Coronary artery (tissue), 2 donors: ENCODE results near the gene PRDM16.

Experiments
- DNase-seq: peaks from one replicate; pipeline ENCODE4 v3.0.0-alpha.2; 2017; ENCODE audit warnings: low spot score
- H3K27ac ChIP-seq, 2 donors: fragments of 200-600 bp; sonication (generic); one replicate each; pipeline ENCODE4 v1.5.1; 2016 to 2019
- H3K4me3 ChIP-seq: fragments of 200-600 bp; sonication (generic); 2 replicates; pipeline ENCODE4 v1.5.1; 2016; ENCODE audit warnings: mild to moderate bottlenecking, moderate library complexity
- TF ChIP-seq, protein P1 (sequence below): fragments of 200-600 bp; sonication (generic); IDR thresholded peaks from one replicate; pipeline ENCODE4 v1.5.1; 2019; ENCODE audit warnings: antibody characterized with exemption

Gene PRDM16

GRCh38 chr1:3212453-3213355 lies 143.7 kb downstream of the PRDM16 start:
- TF ChIP-seq, protein P1, sequence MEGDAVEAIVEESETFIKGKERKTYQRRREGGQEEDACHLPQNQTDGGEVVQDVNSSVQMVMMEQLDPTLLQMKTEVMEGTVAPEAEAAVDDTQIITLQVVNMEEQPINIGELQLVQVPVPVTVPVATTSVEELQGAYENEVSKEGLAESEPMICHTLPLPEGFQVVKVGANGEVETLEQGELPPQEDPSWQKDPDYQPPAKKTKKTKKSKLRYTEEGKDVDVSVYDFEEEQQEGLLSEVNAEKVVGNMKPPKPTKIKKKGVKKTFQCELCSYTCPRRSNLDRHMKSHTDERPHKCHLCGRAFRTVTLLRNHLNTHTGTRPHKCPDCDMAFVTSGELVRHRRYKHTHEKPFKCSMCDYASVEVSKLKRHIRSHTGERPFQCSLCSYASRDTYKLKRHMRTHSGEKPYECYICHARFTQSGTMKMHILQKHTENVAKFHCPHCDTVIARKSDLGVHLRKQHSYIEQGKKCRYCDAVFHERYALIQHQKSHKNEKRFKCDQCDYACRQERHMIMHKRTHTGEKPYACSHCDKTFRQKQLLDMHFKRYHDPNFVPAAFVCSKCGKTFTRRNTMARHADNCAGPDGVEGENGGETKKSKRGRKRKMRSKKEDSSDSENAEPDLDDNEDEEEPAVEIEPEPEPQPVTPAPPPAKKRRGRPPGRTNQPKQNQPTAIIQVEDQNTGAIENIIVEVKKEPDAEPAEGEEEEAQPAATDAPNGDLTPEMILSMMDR: no peak
- Histone ChIP-seq H3K4me3 (no peak overlapping the region), H3K27ac (peak overlapping the region; percentile 54 to 64)
- DNase-seq: no peak

GRCh38 chr1:3213730-3214129 lies 144.7 kb downstream of the PRDM16 start:
- peak overlapping the region; percentile 54 to 64 for H3K27ac ChIP-seq
- no peak for DNase-seq
- H3K4me3 ChIP-seq: no peak overlapping the region
- TF ChIP-seq, protein P1: no peak

DNA sequence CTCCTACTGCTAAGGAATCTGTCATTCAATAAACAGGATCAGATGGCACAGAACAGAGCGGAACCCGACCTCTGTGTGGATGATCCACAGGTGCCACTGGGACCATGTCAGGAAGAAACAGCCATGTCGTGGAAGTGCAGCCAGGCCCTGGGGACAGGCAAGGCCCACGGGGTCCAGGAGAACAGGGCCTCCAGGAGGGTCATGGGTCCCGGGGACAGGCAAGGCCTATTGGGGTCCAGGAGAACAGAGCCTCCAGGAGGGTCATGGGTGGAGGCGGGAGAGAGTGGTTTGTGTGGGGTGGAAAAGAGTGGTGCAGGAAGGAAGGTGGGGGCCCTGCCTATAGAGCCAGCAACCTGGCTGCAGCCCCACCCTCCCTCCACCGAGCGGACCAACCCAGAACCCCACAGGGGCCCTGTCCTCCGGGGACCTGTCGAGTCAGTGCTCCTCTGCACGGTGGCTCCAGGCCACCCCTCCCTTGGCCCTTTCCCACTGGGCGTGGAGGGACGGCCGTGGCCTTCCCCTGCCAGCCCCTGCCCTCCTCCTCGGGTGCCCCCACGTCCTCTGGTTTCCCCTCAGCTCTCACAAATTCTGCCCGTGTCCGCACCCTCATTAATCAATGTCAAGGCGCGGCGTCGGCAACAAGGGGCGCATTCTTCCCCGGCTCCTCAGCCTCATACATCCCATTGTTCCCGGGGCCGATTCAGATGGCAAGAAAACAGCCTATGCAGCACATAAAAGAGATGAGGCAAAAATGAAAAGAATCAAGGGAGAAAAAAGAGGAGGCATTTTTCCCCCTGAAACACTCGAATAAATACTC lies 146.4 kb downstream of the PRDM16 start:
- Histone ChIP-seq H3K4me3 (no peak overlapping the region), H3K27ac (peak overlapping the region; percentile 31 to 64)
- no peak for DNase-seq
- TF ChIP-seq, protein P1: no peak

DNA sequence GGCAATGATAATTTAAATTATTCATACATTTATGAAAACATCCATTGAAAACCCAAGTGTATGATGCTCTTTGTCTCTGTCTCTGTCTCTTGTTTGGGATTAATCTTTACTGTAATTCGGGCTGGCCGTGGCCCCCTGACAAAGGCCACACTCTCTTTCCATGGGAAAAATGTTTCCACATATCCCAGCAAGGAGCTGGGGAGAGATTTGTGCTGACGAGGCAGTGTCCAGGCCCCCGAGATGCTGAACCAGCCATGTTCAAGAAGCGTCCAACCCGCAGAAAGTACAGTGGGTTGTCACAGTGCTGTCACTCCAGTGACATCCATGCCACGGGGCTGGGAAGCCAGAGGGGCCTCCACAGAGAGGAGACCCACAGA lies 147.0 kb downstream of the PRDM16 start:
- Histone ChIP-seq H3K27ac (peak overlapping the region; percentile 64 to 71), H3K4me3 (no peak overlapping the region)
- TF ChIP-seq, protein P1: no peak
- DNase-seq: no peak

- TF ChIP-seq, protein P1: no peak
- peak overlapping the region; percentile 41 for H3K4me3 ChIP-seq
- peak overlapping the region; percentile 64 to 71 for H3K27ac ChIP-seq
- DNase-seq: no peak
These were observed 148.2 kb downstream of the PRDM16 start for GRCh38 chr1:3217181-3217641.

DNA sequence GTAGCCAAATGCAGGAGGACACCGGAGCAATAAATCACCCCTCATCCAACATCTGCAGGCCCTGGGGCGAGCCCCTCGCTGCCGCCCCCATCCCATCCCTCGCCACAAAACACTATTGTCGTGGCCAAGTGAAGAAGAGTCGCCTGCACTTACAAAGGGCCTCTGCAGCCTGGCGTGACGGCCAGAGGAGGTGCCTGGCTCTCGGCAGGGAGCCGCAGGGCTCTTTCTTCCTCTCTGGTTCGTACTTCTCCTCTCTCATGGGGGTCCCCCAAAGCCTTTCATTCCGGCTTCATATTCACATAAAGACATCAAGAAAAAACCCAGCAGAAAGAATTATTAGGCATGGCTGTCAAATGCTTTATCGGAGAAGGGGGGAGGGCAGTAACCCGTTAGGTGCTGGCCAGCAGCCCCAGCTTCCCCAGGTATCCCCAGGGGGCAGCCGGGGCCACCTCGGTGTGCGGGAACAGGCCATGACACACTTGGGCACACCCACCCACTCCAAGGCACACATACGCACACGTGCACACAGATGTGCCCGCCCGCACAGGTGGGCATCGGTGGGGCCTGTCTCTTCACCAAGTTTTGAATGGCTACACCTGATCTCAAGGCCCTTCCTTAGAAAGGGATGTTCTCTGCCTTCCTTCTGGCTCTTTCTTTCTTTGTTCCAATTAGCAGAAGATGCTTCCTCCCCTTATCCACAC lies 149.1 kb downstream of the PRDM16 start:
- Histone ChIP-seq H3K27ac (peak overlapping the region; percentile 64 to 71), H3K4me3 (peak overlapping the region; percentile 41)
- no peak for DNase-seq
- TF ChIP-seq, protein P1: no peak
